Astrocyte of the spinal cord (primary cell): ENCODE measurements around the gene SUSD2.

Source experiments
- DNase-seq: peaks from one replicate; pipeline ENCODE4 v3.0.0; 2011; ENCODE audit warnings: low read depth, low spot score
- H3K4me3 ChIP-seq: 2 replicates; pipeline ENCODE4 v1.5.1; 2011; ENCODE audit warnings: low read depth, mild to moderate bottlenecking, low read length, moderate library complexity
- CTCF ChIP-seq: IDR thresholded peaks from 2 replicates; pipeline ENCODE4 v1.5.1; 2012; ENCODE audit warnings: low read depth, mild to moderate bottlenecking, low read length, inconsistent platforms
- in situ Hi-C: cut with HindIII; loops from 2 replicates; pipeline ENCODE4 v1.10.0; 2017; ENCODE audit warnings: low sequenced_read_pairs

The SUSD2 gene

GRCh38 chr22:24185501-24186351 is 4.4 kb downstream of the SUSD2 start:
- H3K4me3 ChIP-seq, result no peak overlapping the region
- TF ChIP-seq CTCF, result no peak

GRCh38 chr22:24186352-24186740 is 5.1 kb downstream of the SUSD2 start:
- TF ChIP-seq CTCF, result no peak
- no peak for DNase-seq
- H3K4me3 ChIP-seq, result no peak overlapping the region
- in situ Hi-C loops, result no loop called here

More at GRCh38 chr22:24185501-24186351, 4.4 kb downstream of the SUSD2 start:
- in situ Hi-C loops, result no loop called here
- no peak for DNase-seq

GRCh38 chr22:24186892-24187670 is 5.8 kb downstream of the SUSD2 start:
- no peak for TF ChIP-seq CTCF
- no peak overlapping the region for H3K4me3 ChIP-seq
- in situ Hi-C loops, result no loop called here
- DNase-seq, result no peak

GRCh38 chr22:24187731-24188644 is 6.7 kb downstream of the SUSD2 start:
- no peak for DNase-seq
- H3K4me3 ChIP-seq, result no peak overlapping the region
- in situ Hi-C loops, result no loop called here

GRCh38 chr22:24188705-24189248 is 7.5 kb downstream of the SUSD2 start:
- in situ Hi-C loops, result no loop called here
- DNase-seq, result no peak
- H3K4me3 ChIP-seq, result no peak overlapping the region
- TF ChIP-seq CTCF, result no peak

More at GRCh38 chr22:24187731-24188644, 6.7 kb downstream of the SUSD2 start:
- TF ChIP-seq CTCF, result no peak
